GM21381 (cell line): Measurements from ENCODE around the gene SLC48A1.

ENCODE experiments used
- ATAC-seq: cut with Tn5 transposase; IDR thresholded peaks from one replicate; pipeline ENCODE4 v1.9.1; 2021; ENCODE audit warnings: mild to moderate bottlenecking, moderate library complexity; ENCODE audit not compliant: unreplicated experiment

The SLC48A1 gene

GRCh38 chr12:47744005-47744651 lies 28.9 kb upstream of the SLC48A1 start:
- no peak for ATAC-seq

GRCh38 chr12:47744778-47745436 lies 28.1 kb upstream of the SLC48A1 start:
- no peak for ATAC-seq

GRCh38 chr12:47745485-47746041 lies 27.5 kb upstream of the SLC48A1 start:
- no peak for ATAC-seq

- no peak for ATAC-seq
Observed at GRCh38 chr12:47746073-47746472, 27.0 kb upstream of the SLC48A1 start.

GRCh38 chr12:47746523-47746922 lies 26.5 kb upstream of the SLC48A1 start:
- no peak for ATAC-seq

- ATAC-seq, result no peak
Observed at GRCh38 chr12:47747126-47747525, 25.9 kb upstream of the SLC48A1 start.

- no peak for ATAC-seq
Observed at GRCh38 chr12:47747596-47748506, 25.2 kb upstream of the SLC48A1 start.

GRCh38 chr12:47748507-47748828 lies 24.6 kb upstream of the SLC48A1 start:
- ATAC-seq, result no peak

- no peak for ATAC-seq
Observed at GRCh38 chr12:47748899-47749298, 24.1 kb upstream of the SLC48A1 start.

GRCh38 chr12:47750229-47750798 lies 22.7 kb upstream of the SLC48A1 start:
- no peak for ATAC-seq

- no peak for ATAC-seq
Observed at GRCh38 chr12:47750916-47751470, 22.0 kb upstream of the SLC48A1 start.

GRCh38 chr12:47751561-47751960 lies 21.5 kb upstream of the SLC48A1 start:
- ATAC-seq, result no peak

- ATAC-seq, result no peak
Observed at GRCh38 chr12:47752121-47752520, 20.9 kb upstream of the SLC48A1 start.

- ATAC-seq, result no peak
Observed at GRCh38 chr12:47752552-47752951, 20.5 kb upstream of the SLC48A1 start.

- no peak for ATAC-seq
Observed at GRCh38 chr12:47753021-47754001, 19.7 kb upstream of the SLC48A1 start.

- no peak for ATAC-seq
Observed at GRCh38 chr12:47754126-47754525, 18.9 kb upstream of the SLC48A1 start.

GRCh38 chr12:47754881-47755280 lies 18.2 kb upstream of the SLC48A1 start:
- ATAC-seq, result peak; percentile 20

- ATAC-seq, result peak; percentile 56
Observed at GRCh38 chr12:47755655-47756562, 17.1 kb upstream of the SLC48A1 start.
